HG03558 (cell line): ENCODE measurements around the gene FTO.

ENCODE experiments used
- ATAC-seq: cut with Tn5 transposase; IDR thresholded peaks from one replicate; pipeline ENCODE4 v1.9.1; 2021; ENCODE audit warnings: moderate number of reproducible peaks; ENCODE audit not compliant: unreplicated experiment; ENCODE audit errors: extremely low read depth

Gene FTO

DNA sequence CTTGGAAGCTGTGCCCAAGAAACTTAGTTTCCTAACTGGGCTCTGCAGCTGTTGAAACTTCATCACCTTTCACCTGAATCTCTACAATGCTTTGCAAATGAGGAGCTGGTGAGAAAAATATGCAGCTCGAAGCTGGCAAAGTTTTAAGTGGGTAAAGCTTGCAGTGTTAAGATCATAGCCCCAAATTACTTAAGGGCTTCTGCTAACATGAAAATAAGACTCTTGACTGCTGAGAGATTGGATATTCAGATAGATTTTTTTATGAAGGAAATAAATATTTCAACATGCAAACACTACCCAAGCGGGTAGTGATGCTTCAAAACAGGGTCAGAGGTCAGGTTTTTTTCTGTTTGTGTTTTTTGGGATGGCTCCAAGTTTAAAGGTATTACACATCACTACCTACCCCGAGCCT lies 278.7 kb downstream of the FTO start:
- ATAC-seq: no peak

DNA sequence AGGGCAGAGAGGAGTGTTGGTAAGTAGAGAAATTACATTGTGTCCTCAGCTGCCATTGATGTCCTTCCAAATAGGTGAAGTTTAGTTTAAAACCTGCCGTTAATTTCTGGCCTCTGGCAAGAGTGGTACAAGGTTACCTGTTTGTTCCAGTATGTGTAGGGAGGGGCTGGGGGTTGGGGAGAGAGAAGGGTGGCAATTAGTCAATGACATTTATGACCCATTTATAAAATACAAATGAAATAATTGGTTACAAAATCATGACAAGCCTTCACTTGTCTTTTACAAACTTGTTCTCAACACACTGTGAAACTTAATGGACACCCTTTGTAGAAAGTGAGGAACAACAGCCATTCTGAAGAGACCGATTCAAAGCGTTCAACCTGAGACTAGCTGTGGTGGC lies 281.0 kb downstream of the FTO start:
- no peak for ATAC-seq

DNA sequence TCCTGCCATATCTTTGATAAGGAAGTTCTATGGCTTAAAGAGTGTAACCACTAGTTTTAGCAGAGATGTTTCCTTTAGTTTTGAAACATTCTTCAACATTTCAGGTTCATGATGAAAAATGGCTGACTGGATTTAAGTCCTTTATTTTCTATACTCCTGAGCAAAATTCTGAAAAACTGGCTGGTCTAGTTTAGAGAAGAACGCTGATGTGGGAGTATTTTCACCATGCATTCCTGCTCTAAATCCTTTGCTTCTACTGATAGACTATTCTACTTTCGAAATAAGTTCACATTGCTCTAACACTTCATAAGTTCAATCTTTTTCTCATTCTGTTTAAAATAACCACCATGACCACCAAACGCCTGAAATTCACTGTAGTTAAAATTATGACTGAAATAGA lies 281.9 kb downstream of the FTO start:
- ATAC-seq: no peak

DNA sequence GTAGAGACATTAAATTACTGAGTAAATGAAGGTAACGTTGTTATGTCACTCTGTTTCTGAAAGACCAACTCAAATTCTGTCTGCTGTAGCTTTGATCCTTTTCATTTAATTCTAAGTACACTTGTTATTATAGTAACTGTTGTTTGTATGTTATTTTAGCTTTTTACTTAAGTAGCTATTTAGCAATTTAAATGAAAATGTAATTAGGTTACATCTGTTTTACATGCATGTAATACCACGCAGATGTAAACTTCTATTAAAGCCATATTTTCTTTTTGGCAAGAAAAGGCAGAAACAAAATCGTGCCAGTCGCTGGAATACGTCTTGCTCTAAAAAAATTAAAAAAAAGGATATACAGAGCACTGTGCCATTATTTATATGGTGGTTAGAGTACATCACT lies 282.8 kb downstream of the FTO start:
- ATAC-seq: no peak

DNA sequence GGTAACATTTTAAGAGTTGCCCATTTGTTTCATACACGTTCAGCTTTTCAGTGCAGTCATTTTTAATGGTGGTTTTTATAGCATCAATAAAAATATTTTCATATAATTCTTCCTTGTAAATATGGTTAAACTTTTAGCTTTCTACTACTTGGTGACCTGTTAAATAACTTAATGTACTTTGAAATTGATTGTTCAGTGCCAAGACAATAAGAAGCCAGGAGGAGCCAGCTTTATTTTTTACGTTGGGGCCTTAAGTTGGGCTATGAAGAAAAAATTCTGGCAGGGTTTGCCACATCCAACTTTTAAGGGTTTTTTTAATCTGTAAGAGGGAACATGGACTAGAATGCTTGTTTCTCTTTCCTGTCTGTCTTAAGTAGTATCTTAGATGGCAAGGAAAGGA lies 284.2 kb downstream of the FTO start:
- ATAC-seq: no peak

DNA sequence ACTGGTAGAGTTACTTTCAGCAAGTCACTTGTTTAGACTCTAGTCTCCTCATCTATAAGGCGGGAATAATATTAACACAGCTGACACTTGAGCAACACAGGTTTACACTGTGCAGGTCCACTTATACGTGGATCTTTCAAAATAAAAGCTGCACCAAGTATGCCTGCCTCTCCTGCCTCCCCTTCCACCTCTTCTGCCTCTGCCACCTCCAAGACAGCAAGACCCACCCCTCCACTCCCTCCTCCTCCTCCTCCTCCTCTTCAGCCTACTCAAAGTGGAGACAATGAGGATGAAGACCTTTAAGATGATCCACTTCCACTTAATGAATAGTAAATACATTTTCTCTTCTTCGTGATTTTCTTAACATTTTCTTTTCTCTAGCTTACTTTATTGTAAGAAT lies 285.6 kb downstream of the FTO start:
- no peak for ATAC-seq

DNA sequence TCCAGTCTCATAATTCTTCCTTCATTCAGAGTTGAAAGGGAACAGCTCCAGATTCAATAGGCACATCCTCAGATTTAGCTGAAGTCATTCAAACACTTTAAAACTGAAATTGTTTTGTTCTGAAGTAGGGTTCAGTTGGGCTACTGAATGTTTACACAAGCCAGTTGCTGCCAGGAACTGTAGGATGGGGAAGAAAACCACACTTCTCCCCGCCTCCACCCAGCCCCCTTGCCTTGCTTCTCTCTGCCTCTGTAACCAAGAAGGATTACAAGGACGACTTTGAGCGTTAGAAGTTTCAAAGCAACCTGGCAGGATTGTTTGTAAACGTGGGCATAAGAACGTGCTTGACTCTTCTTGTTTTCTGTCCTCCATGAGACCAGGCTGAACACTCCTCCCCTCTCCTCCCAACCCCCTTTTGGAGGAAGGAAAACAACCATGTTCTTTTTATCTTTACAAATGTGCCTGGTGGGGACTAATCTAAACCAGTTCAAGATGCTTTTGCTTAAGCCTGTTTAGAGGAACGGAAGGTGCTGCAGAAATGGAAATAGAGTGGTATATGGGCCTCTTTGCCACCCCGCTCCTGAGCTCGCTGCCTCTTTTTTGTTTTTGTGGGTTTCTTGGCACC lies 287.9 kb downstream of the FTO start:
- ATAC-seq: no peak

DNA sequence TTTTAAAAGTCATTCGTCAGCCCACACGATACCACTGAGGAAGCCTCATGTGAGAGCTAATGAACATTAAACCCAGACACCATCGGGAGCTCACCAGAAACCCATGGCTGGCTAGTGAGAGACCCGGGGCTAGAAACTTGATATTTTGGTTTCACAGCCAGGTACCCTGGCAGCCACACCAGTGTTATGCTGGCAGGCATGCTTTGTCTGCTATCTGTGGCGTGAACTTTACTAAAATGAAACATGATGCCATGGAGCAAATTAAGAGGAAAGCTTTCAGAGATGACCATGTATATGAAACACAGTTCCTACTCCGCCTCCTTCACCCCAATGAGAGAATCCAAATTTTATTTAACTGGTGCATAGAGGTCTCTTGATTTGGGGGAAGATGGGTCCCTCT lies 291.4 kb downstream of the FTO start:
- ATAC-seq: no peak

DNA sequence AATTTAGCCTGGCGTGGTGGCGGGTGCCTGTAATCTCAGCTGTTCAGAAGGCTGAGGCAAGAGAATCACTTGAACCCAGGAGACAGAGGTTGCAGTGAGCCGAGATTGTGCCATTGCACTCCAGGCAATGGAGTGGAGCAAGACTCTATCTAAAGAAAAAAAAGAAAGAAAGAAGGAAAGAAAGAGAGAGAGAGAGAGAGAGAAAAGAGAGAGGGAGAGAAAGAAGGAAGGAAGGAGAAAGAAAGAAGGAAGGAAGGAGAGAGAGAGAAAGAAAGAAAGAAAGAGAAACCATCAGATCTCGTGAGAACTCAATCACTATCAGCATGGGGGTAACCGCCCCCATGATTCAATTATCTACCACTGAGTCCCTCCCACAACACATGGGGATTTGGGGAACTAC lies 293.0 kb downstream of the FTO start:
- ATAC-seq: no peak

DNA sequence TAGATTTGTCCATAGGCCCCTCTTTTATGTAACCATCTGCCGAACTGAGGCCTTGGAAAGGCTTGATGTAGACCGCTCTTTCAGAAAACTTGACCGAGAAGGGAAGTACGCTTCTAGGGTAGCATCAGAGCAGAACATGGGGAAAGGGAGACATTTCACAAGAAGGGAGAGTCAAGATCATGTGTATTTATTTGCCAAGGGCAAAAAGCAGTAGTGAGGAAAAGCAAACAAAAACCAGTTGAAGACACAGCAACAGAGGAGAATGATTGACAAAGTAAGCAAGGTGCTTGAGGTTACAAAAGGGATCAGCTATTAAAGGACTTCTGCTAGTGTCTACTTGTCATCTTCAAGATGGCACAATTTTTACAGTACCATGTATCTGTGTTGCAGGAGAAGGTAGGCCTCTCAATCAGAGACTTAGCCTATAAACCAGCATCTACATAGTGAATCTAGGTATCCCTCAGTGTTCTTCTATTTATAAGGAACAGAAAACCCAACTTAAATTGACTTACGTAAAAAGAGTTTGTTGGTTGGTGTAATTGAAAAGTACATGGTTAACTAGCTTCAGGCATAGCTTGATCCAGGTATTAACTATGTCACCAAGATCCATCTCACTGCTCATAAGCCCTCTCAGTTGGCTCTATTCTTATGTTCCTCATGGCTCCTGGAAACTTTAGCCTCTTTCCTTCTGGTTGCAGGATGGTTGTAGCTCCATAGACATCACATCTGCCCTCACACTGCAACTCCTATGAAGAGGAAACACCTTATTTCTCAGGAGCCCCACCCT lies 294.3 kb downstream of the FTO start:
- no peak for ATAC-seq

DNA sequence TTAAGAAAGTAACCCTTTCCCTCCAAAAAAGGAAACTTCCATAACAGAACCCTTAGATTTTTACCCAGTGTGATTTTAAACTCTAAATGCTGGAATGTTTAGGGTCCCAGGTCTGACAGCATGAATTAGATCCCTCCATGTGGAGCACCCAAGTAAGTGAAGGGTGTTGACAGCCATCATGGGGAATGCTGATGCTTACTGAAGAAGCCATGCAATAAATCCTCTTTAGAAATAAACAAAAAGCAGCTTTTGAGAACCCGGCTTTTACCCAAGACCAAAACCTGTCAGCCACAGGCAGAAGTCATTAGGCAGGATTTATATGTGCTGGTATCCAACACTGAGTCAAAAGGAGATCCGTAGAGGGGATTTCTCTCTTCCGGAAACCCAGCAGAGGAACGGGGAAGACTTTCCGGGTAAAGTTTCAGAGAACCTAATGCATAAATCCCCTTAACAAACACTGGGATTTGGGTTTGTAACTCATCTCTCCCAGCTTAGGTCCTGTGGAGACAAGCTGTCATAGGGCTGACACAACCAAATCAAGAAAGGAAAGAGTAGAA lies 295.1 kb downstream of the FTO start:
- ATAC-seq: no peak

DNA sequence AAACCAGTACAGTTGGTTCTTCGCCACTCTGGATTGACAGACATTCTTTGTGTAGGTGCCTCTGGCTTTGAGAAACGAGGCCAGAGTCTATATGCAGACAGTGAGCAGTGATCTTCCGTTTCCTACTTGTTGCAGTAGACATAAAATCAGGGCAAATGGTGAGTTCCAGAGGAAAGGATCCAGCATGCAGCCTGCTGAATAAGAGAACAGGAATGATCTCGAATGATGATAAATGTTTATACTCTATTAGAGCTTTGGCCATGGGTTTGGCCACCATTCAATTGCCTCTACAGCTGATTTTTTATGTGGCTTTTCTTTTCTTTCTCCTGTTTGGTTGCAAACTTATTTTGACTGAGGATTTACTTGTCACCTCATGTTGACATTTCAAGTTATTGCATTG lies 295.9 kb downstream of the FTO start:
- no peak for ATAC-seq

DNA sequence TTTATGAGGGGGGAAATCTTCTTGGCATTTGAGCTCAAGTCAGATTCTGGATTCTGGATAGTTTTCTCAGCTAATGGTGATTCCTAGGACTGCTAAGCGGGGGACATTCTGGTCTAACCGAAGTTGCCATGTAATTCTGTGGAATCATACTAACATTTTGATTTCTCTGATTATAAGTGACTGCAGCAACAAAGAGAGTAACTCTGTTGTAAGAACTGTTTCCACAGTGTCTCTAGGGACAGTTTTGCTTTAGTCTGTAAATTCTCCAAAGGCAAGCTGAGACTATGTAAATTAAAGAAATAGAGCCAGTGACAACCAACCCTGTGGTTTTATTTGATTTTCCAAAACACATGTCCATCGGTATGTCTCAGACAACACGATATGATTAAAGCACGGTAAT lies 296.4 kb downstream of the FTO start:
- ATAC-seq: no peak

DNA sequence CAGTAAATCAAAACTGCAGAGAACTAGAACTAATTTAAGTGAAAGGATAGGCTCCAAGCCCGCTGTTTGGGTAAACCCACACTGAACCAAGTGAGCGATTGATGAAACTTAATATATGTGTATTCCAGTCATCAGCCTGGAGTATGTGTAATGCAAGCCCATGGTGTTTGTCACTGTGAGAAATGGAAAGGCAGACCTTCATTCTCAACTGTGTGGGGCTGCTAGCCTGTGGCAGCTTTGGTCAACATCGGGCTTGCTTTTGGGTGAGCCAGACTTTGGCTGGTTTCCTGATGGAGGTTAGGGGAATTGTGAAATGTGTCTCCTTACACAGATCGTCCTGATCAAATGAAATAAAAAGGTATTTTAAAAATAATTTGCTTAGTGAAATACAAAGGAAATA lies 302.7 kb downstream of the FTO start:
- ATAC-seq: no peak

DNA sequence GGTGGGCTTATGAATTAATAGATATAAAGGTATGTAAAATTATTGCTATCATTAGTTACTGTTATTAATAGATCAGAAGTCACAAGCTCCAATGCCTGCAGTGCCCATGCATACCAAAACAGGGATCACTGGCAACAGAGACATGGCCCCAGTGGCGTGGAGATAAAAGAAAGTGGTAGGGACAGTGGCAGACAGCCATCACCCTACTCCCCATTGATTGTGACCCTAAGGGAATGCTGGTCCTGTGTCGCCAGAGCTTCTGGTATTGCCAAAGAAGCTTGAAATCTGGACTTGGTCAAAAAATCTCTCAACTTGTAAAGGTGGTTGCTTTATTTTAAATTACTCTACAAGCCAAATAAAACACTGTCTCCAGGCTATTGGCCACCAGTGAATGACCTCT lies 303.5 kb downstream of the FTO start:
- no peak for ATAC-seq

DNA sequence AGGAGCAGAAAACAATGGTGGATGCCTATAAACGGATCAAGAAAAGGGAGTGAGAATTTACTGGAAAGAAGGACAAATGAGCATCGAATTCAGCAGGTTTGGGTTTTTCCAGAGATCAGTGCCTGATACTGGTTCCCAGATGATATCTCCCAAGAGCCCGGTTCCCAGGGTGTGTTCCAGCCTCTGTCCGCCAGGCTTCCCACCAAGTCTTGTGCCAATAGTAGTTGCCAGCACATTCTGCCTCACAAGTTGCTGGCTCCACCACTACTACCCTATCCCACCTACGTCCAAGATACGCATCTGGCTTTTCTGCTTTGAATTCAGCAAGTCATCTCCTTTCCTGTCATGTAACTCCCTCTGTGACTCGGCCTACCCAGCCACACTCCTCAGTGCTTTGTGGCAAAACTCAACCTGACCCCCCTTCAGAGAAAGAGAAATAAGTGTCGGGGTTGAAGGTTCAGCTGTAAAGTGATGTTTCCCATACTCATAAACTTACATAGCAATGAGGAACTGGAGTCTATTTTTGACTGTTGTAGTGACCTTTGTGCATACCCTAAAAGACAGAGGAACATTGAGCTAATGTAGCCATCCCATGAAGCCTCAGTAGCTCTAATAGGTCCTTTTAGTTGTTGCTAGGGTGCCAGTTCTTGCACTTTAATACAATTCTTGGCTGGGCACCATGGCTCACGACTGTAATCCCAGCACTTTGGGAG lies 305.7 kb downstream of the FTO start:
- no peak for ATAC-seq

DNA sequence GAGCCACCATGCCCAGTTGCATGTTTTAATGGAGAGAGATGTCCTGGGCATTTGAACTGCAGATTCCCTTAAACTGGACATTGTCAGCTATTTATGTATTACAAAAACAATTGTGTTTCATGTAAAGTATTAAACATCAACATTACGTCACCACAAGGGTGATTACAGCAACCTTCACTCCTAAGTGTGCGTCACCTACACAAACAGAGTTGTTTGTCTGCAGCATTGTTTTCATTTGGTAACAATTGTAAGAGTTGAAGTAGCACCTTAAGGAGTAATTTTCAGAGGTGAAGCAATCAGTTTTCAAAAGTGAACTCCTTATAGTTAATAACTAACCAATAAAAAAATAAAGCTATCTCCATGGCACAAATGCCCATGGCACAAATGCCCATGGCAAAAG lies 311.2 kb downstream of the FTO start:
- ATAC-seq: no peak

DNA sequence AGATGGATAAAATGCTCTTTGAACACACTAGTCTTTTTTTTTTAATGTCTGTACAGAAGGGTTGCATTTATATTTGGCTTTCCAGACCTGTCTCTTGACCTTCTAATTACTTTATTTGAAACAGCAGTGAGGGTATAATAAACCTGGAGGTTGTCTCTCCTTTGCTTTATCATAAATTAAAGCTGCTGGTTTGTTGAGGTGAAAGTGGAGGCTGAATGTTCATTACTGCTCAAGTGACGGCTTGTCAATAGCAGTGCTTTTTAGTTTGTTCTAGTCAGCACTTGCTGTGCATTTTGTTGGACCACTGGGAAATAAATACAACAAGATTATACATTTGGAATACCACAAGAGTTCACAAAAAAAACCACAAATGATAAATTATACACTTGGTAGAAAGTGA lies 318.4 kb downstream of the FTO start:
- ATAC-seq: no peak

DNA sequence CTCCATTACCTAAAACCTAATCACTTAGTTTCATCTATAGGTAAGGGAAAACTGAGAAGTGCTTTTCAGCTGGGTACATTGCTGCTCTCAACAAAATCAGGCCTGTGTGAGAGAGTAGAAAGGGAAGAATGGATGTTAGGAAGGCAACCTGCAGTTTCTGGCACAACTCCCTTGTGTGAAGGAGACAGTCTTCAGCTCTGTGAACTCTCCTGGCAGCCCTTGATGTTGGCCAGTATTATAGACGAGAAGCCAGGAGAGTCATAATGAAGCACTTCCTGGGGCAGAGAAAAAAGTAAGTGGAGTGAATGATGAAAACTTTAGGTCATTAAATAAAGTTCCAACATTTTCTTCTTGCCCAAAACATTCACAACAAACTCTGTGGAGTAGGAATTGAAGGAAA lies 322.5 kb downstream of the FTO start:
- no peak for ATAC-seq

DNA sequence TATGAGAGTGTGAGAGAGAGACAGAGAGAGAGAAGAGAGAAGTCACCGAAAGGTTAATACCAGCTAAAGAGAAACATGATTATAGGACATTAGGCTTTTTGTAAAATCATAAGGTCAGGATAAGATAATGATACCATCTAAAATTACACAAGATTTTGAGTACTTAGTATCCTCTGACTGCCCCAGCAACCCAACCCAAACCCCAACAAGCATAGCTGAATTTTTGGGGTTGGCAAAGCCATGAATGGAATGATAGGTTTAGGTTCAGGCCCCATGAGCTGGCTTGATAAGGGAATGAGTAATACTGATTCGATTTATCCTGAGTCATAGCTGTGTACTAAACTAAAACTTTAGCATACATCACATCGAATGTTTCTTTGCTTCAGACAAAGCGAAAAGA lies 323.1 kb downstream of the FTO start:
- ATAC-seq: no peak

DNA sequence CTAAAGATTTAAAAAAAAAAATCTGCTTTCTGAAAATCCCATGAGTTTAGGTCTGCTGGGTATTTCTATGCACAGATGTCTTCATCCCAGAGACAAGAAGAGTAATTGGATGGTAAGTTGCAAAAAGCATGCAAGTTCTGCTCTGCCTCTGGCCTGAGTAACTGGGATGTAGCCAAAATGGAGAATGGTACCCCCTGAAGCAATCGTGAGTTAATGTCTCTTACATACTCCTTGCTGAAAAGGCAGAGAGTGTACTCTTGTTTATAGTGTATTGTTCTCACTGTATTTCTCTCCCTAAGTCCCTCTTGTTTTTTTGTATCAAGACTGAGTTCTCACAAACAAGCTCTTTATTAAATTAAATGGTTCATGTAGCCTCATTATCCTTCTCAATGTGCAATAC lies 323.6 kb downstream of the FTO start:
- no peak for ATAC-seq
